ENCODE results near the gene PLEK2. TPM values are rescaled to one million over a fixed set of nuclear protein-coding genes. Genes with fewer than 3 reads are reported as not detected.
"Not testable (repeated sequence)": the region's sequence is repeated elsewhere in the genome, so short reads cannot be mapped to it uniquely, and the experiment has no call there.

The PLEK2 gene
- total RNA-seq, 1 donor from 2014 or later: not detected

DNA sequence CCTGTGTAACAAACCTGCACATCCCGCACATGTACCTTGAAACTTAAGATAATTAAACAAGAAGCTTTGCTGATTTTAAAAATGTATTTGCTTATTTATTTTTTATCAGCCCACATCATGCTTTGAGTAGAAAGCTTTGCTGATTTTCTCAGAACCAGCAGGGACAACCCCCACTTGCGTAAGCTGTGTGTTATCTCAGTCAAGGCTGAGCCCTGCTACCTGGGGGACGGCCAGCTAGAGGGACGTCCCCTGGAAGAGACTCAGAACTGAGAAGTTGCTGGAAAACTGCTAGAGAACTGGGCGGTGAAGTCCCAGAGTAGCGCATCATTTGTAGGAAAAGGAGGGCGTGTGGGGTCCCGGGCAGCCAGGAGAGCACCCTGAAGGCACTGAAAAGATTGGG, 4.1 kb upstream of the PLEK2 start:
- Histone ChIP-seq H3K4me1 (peaks cover 12% of the 10 kb centered on the region), H3K36me3 (no peaks in the 10 kb centered on the region), H3K9me3 (replicated peaks) (no peaks in the 10 kb centered on the region), H3K27me3 (ENCODE audit: low read depth) (peaks cover 21% of the 10 kb centered on the region), H3K4me3 (no peak overlapping the region), H3K27ac (replicated peaks) (no peak overlapping the region)
- TF ChIP-seq, protein P1, sequence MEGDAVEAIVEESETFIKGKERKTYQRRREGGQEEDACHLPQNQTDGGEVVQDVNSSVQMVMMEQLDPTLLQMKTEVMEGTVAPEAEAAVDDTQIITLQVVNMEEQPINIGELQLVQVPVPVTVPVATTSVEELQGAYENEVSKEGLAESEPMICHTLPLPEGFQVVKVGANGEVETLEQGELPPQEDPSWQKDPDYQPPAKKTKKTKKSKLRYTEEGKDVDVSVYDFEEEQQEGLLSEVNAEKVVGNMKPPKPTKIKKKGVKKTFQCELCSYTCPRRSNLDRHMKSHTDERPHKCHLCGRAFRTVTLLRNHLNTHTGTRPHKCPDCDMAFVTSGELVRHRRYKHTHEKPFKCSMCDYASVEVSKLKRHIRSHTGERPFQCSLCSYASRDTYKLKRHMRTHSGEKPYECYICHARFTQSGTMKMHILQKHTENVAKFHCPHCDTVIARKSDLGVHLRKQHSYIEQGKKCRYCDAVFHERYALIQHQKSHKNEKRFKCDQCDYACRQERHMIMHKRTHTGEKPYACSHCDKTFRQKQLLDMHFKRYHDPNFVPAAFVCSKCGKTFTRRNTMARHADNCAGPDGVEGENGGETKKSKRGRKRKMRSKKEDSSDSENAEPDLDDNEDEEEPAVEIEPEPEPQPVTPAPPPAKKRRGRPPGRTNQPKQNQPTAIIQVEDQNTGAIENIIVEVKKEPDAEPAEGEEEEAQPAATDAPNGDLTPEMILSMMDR (IDR thresholded peaks at IDR 0.05; ENCODE audit: borderline replicate concordance): no peak
- DNase-seq: no peak
- intact Hi-C loops (cut with micrococcal nuclease): no loop called here

DNA sequence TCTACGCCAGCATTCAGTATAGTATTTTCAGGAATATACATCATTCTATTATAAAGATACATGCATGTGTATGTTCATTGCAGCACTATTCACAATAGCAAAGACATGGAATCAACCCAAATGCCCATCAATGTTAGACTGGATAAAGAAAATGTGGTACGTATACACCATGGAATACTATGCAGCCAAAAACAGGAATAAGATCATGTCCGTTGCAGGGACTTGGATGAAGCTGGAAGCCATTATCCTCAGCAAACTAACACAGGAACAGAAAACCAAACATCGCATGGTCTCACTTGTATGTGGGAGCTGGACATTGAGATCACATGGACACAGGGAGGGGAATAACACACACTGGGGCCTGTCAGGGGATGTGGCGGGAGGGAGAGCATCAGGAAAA, 3.6 kb upstream of the PLEK2 start:
- intact Hi-C loops (cut with micrococcal nuclease); H3K4me3 ChIP-seq; H3K9me3 ChIP-seq (replicated peaks); DNase-seq; H3K27ac ChIP-seq (replicated peaks); H3K36me3 ChIP-seq: not testable (repeated sequence)
- H3K27me3 ChIP-seq (ENCODE audit: low read depth): peaks cover 26% of the 10 kb centered on the region
- H3K4me1 ChIP-seq: peaks cover 12% of the 10 kb centered on the region

DNA sequence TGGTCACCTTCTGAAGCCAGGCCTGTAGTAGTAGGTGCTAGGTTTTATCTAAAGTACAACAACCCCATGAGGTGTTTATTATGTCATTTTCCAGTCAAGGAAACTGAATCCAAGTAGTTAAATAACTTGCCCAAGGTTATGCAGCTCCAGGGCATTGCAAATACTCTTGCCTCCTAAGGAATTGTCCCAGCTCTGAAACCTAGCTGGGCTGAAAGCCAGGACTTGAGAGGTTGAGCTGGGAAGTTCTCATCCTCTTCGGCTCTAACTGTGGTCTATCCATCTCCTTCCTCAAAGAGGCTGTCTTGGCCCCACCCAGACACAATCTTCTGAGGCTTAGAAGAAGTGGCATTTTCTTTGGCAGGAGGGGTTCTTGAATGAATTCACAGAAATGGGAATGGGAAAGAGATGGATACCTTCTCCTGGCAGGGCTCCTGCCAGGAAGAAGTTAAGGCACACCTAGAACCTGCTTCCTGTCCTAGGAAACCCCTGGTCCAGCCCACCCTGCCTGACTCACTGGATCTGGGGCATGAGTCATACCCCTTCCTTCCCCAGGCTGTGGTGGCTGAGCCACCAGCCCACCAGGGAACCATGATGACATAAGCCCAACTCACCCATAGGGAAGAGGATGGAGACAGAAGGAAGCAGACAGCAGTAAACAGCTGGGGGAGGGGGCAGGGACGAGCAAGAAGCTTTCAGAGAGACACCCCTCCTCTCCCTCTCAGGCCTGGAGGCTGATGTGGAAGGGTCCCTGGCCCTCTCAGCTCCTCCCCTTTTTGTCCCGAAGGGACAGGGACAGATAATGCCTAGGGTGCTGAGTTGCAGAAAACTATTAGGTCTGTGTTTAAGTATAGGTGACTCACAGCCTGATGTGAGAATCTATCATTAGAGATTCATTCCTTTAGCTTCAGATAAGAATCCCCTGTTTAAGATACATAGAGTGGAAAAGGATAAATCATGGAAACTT, 2.1 kb upstream of the PLEK2 start:
- H3K4me1 ChIP-seq: peaks cover 12% of the 10 kb centered on the region
- no peak for DNase-seq
- H3K27ac ChIP-seq (replicated peaks): no peak overlapping the region
- no peaks in the 10 kb centered on the region for H3K9me3 ChIP-seq (replicated peaks)
- no peak overlapping the region for H3K4me3 ChIP-seq
- peaks cover 26% of the 10 kb centered on the region for H3K27me3 ChIP-seq (ENCODE audit: low read depth)
- intact Hi-C loops (cut with micrococcal nuclease): no loop called here
- TF ChIP-seq, protein P1 (IDR thresholded peaks at IDR 0.05; ENCODE audit: borderline replicate concordance): no peak
- no peaks in the 10 kb centered on the region for H3K36me3 ChIP-seq

DNA sequence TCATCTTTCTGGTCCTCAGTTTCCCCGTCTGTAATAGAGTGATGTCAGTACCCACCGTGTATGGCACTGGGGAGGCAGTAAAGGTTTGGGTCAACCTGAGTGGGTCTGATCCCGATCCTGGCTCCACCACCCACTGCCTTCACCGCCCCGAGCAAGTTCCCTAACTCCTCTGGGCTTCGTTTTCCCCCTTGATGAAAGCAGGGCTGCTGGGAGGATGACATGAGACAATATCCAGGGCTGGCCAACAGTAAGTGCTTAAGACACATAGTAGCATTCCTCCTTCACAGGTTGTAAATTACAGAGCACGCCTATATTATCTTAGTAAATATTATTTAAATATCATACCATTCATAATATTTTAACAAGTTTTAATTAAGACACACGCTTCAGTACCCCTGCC, 595 bp downstream of the PLEK2 start:
- intact Hi-C loops (cut with micrococcal nuclease): no loop called here
- Histone ChIP-seq H3K4me1 (peaks cover 12% of the 10 kb centered on the region), H3K9me3 (replicated peaks) (no peaks in the 10 kb centered on the region), H3K27me3 (ENCODE audit: low read depth) (peaks cover 23% of the 10 kb centered on the region), H3K4me3 (peak overlapping the region; percentile 64), H3K36me3 (no peaks in the 10 kb centered on the region), H3K27ac (replicated peaks) (no peak overlapping the region)
- no peak for DNase-seq
- TF ChIP-seq, protein P1 (IDR thresholded peaks at IDR 0.05; ENCODE audit: borderline replicate concordance): no peak

DNA sequence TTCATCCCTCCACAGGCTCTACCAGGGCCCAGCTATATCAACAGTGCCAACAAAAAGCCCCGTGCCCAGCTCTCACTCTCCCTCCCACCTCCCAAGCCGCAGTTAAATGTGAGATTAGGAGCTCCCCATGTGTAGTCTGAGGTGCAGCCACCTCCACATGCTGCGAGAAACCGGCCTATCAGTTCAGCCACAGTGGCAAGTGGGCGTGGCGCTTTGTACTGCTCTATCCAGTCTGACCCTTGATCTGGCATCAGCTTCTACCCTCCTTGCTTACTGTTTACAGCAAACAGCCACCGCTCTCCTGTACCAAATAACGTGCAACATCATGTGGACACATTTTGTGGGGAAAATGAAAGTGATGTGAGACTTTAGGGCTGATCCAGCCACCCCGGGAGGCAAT, 1.7 kb downstream of the PLEK2 start:
- Histone ChIP-seq H3K4me1 (peaks cover 12% of the 10 kb centered on the region), H3K36me3 (no peaks in the 10 kb centered on the region), H3K27me3 (ENCODE audit: low read depth) (peaks cover 23% of the 10 kb centered on the region), H3K27ac (replicated peaks) (no peak overlapping the region), H3K9me3 (replicated peaks) (no peaks in the 10 kb centered on the region), H3K4me3 (no peak overlapping the region)
- TF ChIP-seq, protein P1 (IDR thresholded peaks at IDR 0.05; ENCODE audit: borderline replicate concordance): no peak
- DNase-seq: no peak
- intact Hi-C loops (cut with micrococcal nuclease): no loop called here

DNA sequence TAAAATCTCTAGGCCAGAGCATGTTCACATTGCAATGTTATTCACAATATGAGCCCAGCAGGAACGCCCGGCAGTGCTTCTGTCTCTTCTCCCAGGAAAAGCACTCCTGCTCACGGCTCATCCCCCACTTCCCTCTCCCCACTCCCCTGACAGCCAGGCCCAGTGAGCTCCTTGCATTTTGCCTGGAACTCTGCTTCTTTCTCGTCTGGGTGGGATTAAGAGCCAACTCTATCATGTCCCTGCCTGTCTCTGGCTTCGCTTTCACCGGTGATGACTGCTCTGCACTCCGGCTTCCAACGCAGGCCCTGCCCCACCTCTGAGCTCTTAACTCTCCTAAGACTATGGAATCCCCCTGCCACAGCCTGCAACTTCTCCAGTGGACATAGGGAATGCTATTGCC, 2.5 kb downstream of the PLEK2 start:
- H3K4me1 ChIP-seq: peaks cover 12% of the 10 kb centered on the region
- H3K4me3 ChIP-seq: no peak overlapping the region
- TF ChIP-seq, protein P1 (IDR thresholded peaks at IDR 0.05; ENCODE audit: borderline replicate concordance): no peak
- no peak overlapping the region for H3K27ac ChIP-seq (replicated peaks)
- intact Hi-C loops (cut with micrococcal nuclease): no loop called here
- H3K27me3 ChIP-seq (ENCODE audit: low read depth): peaks cover 23% of the 10 kb centered on the region
- no peak for DNase-seq
- H3K9me3 ChIP-seq (replicated peaks): no peaks in the 10 kb centered on the region
- H3K36me3 ChIP-seq: no peaks in the 10 kb centered on the region

DNA sequence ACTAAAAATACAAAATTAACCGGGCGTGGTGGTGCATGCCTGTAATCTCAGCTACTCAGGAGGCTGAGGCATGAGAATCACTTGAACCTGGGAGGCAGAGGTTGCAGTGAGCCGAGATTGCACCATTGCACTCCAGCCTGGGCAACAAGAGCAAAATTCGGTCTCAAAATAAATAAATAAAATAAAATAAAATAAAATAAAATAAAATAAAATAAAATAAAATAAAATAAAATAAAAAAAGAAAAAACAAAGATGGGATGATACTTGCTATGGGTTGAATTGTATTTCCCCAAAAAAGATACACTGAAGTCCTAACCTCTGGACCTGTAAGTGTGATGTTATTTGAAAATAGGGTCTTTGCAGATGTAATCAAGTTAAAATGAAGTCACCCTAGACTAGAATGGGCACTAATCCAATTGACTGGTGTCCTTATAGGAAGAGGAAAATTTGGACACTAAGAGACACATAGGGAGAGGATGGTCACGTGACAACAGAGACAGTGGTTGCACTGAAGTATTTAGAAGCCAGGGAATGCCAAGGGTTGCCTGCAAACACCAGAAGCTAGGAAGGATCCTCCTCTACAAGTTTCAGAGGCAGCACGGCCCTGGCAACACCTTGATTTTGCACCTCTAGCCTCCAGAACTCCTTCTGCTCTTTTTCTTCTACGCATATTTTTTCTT, 3.7 kb downstream of the PLEK2 start:
- DNase-seq; H3K9me3 ChIP-seq (replicated peaks); H3K27ac ChIP-seq (replicated peaks); intact Hi-C loops (cut with micrococcal nuclease); H3K4me3 ChIP-seq; H3K36me3 ChIP-seq: not testable (repeated sequence)
- Histone ChIP-seq H3K4me1 (peaks cover 12% of the 10 kb centered on the region), H3K27me3 (ENCODE audit: low read depth) (peaks cover 23% of the 10 kb centered on the region)

All from left ventricle myocardium inferior (tissue), 1 donor.